Stimulated activated naive CD8-positive, alpha-beta T cell treated with anti-CD3 and anti-CD28 coated beads, Interleukin-15, Interleukin-2, amounts not matched to agents 100 ng/mL and 50 ng/mL, for 24 hours (primary cell): ENCODE results near the gene LRRC4B.
"Not testable (repeated sequence)": the region's sequence is repeated elsewhere in the genome, so short reads cannot be mapped to it uniquely, and the experiment has no call there.

ENCODE experiments used
- H3K27ac Mint-ChIP-seq: one replicate; pipeline ENCODE4 v1.8.0; 2021; ENCODE audit warnings: mild to moderate bottlenecking, mixed read lengths
- H3K27me3 Mint-ChIP-seq: one replicate; pipeline ENCODE4 v1.8.0; 2021; ENCODE audit warnings: mixed read lengths
- H3K36me3 Mint-ChIP-seq: one replicate; pipeline ENCODE4 v1.8.0; 2021; ENCODE audit warnings: low read depth, mixed read lengths
- H3K4me1 Mint-ChIP-seq: one replicate; pipeline ENCODE4 v1.8.0; 2021; ENCODE audit warnings: low read depth, mixed read lengths
- H3K4me3 Mint-ChIP-seq: one replicate; pipeline ENCODE4 v1.8.0; 2021; ENCODE audit warnings: mild to moderate bottlenecking, mixed read lengths
- H3K9me3 Mint-ChIP-seq: one replicate; pipeline ENCODE4 v1.8.0; 2021; ENCODE audit warnings: mixed read lengths

Gene LRRC4B

GRCh38 chr19:50567882-50568727, at the start of gene LRRC4B:
TSS of gene LRRC4B (minus strand) at chr19:50568435. CDS start at chr19:50548838, 19,597 bp downstream.
- peaks cover 18% of the 10 kb centered on the region for H3K4me1 Mint-ChIP-seq
- H3K36me3 Mint-ChIP-seq: no peaks in the 10 kb centered on the region
- H3K27me3 Mint-ChIP-seq: peaks cover 58% of the 10 kb centered on the region
- no peak within 1 kb of the TSS for H3K4me3 Mint-ChIP-seq
- H3K27ac Mint-ChIP-seq: no peak within 1 kb of the TSS
- no peaks in the 10 kb centered on the region for H3K9me3 Mint-ChIP-seq

GRCh38 chr19:50612504-50613404, 44.5 kb upstream of the LRRC4B start:
- not testable (repeated sequence) for H3K9me3 Mint-ChIP-seq, H3K4me1 Mint-ChIP-seq, H3K4me3 Mint-ChIP-seq, H3K36me3 Mint-ChIP-seq, H3K27ac Mint-ChIP-seq
- peaks cover 18% of the 10 kb centered on the region for H3K27me3 Mint-ChIP-seq

GRCh38 chr19:50607874-50608785, 39.9 kb upstream of the LRRC4B start:
- Mint-ChIP-seq H3K4me3 (no peak overlapping the region), H3K4me1 (peaks cover 8% of the 10 kb centered on the region), H3K36me3 (no peaks in the 10 kb centered on the region), H3K27me3 (peaks cover 36% of the 10 kb centered on the region), H3K27ac (no peak overlapping the region), H3K9me3 (peaks cover 4% of the 10 kb centered on the region)

GRCh38 chr19:50607388-50607787, 39.2 kb upstream of the LRRC4B start:
- H3K4me3 Mint-ChIP-seq: no peak overlapping the region
- no peaks in the 10 kb centered on the region for H3K36me3 Mint-ChIP-seq
- H3K9me3 Mint-ChIP-seq: peaks cover 4% of the 10 kb centered on the region
- H3K27me3 Mint-ChIP-seq: peaks cover 37% of the 10 kb centered on the region
- H3K27ac Mint-ChIP-seq: no peak overlapping the region
- H3K4me1 Mint-ChIP-seq: peaks cover 8% of the 10 kb centered on the region

- not testable (repeated sequence) for H3K9me3 Mint-ChIP-seq, H3K36me3 Mint-ChIP-seq, H3K27ac Mint-ChIP-seq, H3K4me3 Mint-ChIP-seq, H3K4me1 Mint-ChIP-seq
- H3K27me3 Mint-ChIP-seq: peaks cover 48% of the 10 kb centered on the region
These were observed 38.0 kb upstream of the LRRC4B start for GRCh38 chr19:50606059-50606836.

GRCh38 chr19:50604264-50605073, 36.2 kb upstream of the LRRC4B start:
- H3K36me3 Mint-ChIP-seq, H3K9me3 Mint-ChIP-seq, H3K4me1 Mint-ChIP-seq, H3K27ac Mint-ChIP-seq, H3K4me3 Mint-ChIP-seq: not testable (repeated sequence)
- peaks cover 51% of the 10 kb centered on the region for H3K27me3 Mint-ChIP-seq

- H3K4me3 Mint-ChIP-seq: no peak overlapping the region
- H3K27me3 Mint-ChIP-seq: peaks cover 46% of the 10 kb centered on the region
- no peaks in the 10 kb centered on the region for H3K9me3 Mint-ChIP-seq
These were observed 34.7 kb upstream of the LRRC4B start for GRCh38 chr19:50602935-50603334.

GRCh38 chr19:50602496-50602895, 34.3 kb upstream of the LRRC4B start:
- Mint-ChIP-seq H3K27me3 (peaks cover 46% of the 10 kb centered on the region), H3K27ac (no peak overlapping the region), H3K9me3 (no peaks in the 10 kb centered on the region), H3K4me1 (peaks cover 3% of the 10 kb centered on the region), H3K4me3 (no peak overlapping the region), H3K36me3 (no peaks in the 10 kb centered on the region)

More at GRCh38 chr19:50602935-50603334, 34.7 kb upstream of the LRRC4B start:
- H3K36me3 Mint-ChIP-seq: no peaks in the 10 kb centered on the region
- H3K4me1 Mint-ChIP-seq: peaks cover 3% of the 10 kb centered on the region
- H3K27ac Mint-ChIP-seq: no peak overlapping the region

GRCh38 chr19:50602089-50602422, 33.8 kb upstream of the LRRC4B start:
- Mint-ChIP-seq H3K36me3 (no peaks in the 10 kb centered on the region), H3K27me3 (peaks cover 42% of the 10 kb centered on the region), H3K9me3 (no peaks in the 10 kb centered on the region), H3K4me1 (peaks cover 3% of the 10 kb centered on the region), H3K4me3 (no peak overlapping the region), H3K27ac (peak overlapping the region; percentile 42)

GRCh38 chr19:50601407-50602088, 33.3 kb upstream of the LRRC4B start:
- Mint-ChIP-seq H3K9me3 (no peaks in the 10 kb centered on the region), H3K27me3 (peaks cover 41% of the 10 kb centered on the region), H3K27ac (peak overlapping the region; percentile 42), H3K4me1 (peaks cover 3% of the 10 kb centered on the region), H3K4me3 (no peak overlapping the region), H3K36me3 (no peaks in the 10 kb centered on the region)

GRCh38 chr19:50599427-50599826, 31.2 kb upstream of the LRRC4B start:
- Mint-ChIP-seq H3K4me3 (no peak overlapping the region), H3K9me3 (no peaks in the 10 kb centered on the region), H3K27ac (no peak overlapping the region), H3K27me3 (peaks cover 34% of the 10 kb centered on the region), H3K4me1 (no peaks in the 10 kb centered on the region), H3K36me3 (no peaks in the 10 kb centered on the region)

- H3K4me3 Mint-ChIP-seq: no peak overlapping the region
These were observed 22.0 kb upstream of the LRRC4B start for GRCh38 chr19:50590191-50590590.

More at GRCh38 chr19:50590191-50590590, 22.0 kb upstream of the LRRC4B start:
- no peaks in the 10 kb centered on the region for H3K36me3 Mint-ChIP-seq
- no peaks in the 10 kb centered on the region for H3K9me3 Mint-ChIP-seq
- no peaks in the 10 kb centered on the region for H3K4me1 Mint-ChIP-seq
- peaks cover 3% of the 10 kb centered on the region for H3K27me3 Mint-ChIP-seq
- no peak overlapping the region for H3K27ac Mint-ChIP-seq
